Fibroblast of lung (primary cell): ENCODE results near the gene KIF1C. TPM values are rescaled to one million over a fixed set of nuclear protein-coding genes. Genes with fewer than 3 reads are reported as not detected.
A peak's percentile ranks its signal among the peaks of the same experiment; 100 is the strongest.

Experiments
- DNase-seq, 2 donors: peaks; one replicate each; pipeline versions ENCODE4 v3.0.0 to v3.0.0-alpha.2; 2010; ENCODE audit warnings: low read depth in 2 of 2
- H2AFZ ChIP-seq: 2 replicates; pipeline ENCODE4 v1.5.1; 2012; ENCODE audit warnings: low read length, control low read depth, inconsistent platforms
- H3K27ac ChIP-seq: 2 replicates; pipeline ENCODE4 v1.5.1; 2011; ENCODE audit warnings: low read length, control low read depth; ENCODE audit not compliant: insufficient read depth
- H3K27me3 ChIP-seq: 2 replicates; pipeline ENCODE4 v1.5.1; 2011; ENCODE audit warnings: mild to moderate bottlenecking, low read length; ENCODE audit not compliant: control insufficient read depth, insufficient read depth
- H3K36me3 ChIP-seq: 2 replicates; pipeline ENCODE4 v1.5.1; 2011; ENCODE audit warnings: low read length; ENCODE audit not compliant: control insufficient read depth, insufficient read depth
- H3K4me1 ChIP-seq: 2 replicates; pipeline ENCODE4 v1.5.1; 2011; ENCODE audit warnings: low read length; ENCODE audit not compliant: control insufficient read depth, insufficient read depth; ENCODE audit errors: extremely low read depth
- H3K4me2 ChIP-seq: 2 replicates; pipeline ENCODE4 v1.5.1; 2011; ENCODE audit warnings: low read length, control low read depth; ENCODE audit not compliant: insufficient read depth; ENCODE audit errors: extremely low read depth
- H3K4me3 ChIP-seq, 4 experiments: fragments of 200-600 bp in 1 of 4; sonication (generic) in 1 of 4; replicated peaks in 1 of 4; 2 replicates each; pipeline ENCODE4 v1.5.1; 2011 to 2016; ENCODE audit warnings: low read length in 4 of 4, low read depth in 3 of 4, mild to moderate bottlenecking in 3 of 4, control low read depth in 2 of 4, inconsistent platforms in 1 of 4, mixed read lengths in 1 of 4; ENCODE audit not compliant: insufficient read depth in 1 of 4; ENCODE audit errors: control extremely low read depth in 1 of 4
- H3K79me2 ChIP-seq: 2 replicates; pipeline ENCODE4 v1.5.1; 2012; ENCODE audit warnings: mild to moderate bottlenecking, low read length, inconsistent platforms; ENCODE audit not compliant: control insufficient read depth, insufficient read depth
- H3K9ac ChIP-seq: 2 replicates; pipeline ENCODE4 v1.5.1; 2011; ENCODE audit warnings: mild to moderate bottlenecking, low read length, control low read depth; ENCODE audit not compliant: insufficient read depth
- H3K9me3 ChIP-seq: 2 replicates; pipeline ENCODE4 v1.5.1; 2012; ENCODE audit warnings: low read depth, low read length; ENCODE audit not compliant: control insufficient read depth, insufficient read depth
- H4K20me1 ChIP-seq: 2 replicates; pipeline ENCODE4 v1.5.1; 2011; ENCODE audit warnings: low read length; ENCODE audit not compliant: control insufficient read depth, insufficient read depth; ENCODE audit errors: extremely low read depth
- EZH2 ChIP-seq: IDR thresholded peaks from 2 replicates; pipeline ENCODE4 v1.5.1; 2012; ENCODE audit warnings: low read length, control low read depth, mild to moderate bottlenecking; ENCODE audit errors: missing control alignments
- polyA plus RNA-seq, 2 donors: library from polyadenylated mRNA; depleted of rRNA in 1 of 2; stranded (reverse) in 1 of 2; unstranded in 1 of 2; fragments of >200 nt; gene quantifications; 2 replicates each; pipeline ENCODE4 v1.2.1, GENCODE V29; 2011 to 2012; ENCODE audit warnings: missing spikeins in 1 of 2
- total RNA-seq: library from RNA; depleted of rRNA; stranded (reverse); fragments of >200 nt; gene quantifications from 2 replicates; pipeline ENCODE4 v1.2.1, GENCODE V29; 2014
- TF ChIP-seq, protein P1 (sequence below), 2 donors: IDR thresholded peaks in 1 of 2; conservative IDR thresholded peaks in 1 of 2; 1 replicate in 1 of 2; 2 replicates in 1 of 2; pipeline ENCODE4 v1.5.1; 2011 to 2012; ENCODE audit warnings: low read length in 2 of 2, control low read depth in 1 of 2, inconsistent platforms in 1 of 2, low read depth in 1 of 2, mild to moderate bottlenecking in 1 of 2

Gene KIF1C
- total and polyA plus RNA-seq, 2 donors (not counting 1 experiment from before 2014, with no cell fraction given): 70.5 to 86.0 TPM

DNA sequence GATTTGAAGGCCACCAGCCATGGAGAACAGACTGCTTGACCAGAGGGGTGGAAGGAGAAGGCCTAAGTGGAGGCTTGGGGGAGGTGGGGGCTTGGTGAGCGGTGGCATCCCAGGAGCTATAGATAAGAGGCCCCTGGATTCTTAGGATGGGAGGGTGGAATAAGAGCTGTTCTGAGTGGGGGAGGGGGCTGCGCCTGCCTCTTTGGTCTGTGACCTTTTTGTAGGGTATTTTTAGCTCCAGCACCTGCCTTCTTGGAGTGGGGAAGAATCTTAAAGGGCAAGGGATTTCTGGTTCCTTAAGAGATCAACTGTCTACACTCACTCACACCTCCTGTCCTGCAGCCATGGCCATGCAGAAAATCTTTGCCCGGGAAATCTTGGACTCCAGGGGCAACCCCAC, 46.3 kb upstream of the KIF1C start:
- TF ChIP-seq EZH2: no peak
- TF ChIP-seq, protein P1, sequence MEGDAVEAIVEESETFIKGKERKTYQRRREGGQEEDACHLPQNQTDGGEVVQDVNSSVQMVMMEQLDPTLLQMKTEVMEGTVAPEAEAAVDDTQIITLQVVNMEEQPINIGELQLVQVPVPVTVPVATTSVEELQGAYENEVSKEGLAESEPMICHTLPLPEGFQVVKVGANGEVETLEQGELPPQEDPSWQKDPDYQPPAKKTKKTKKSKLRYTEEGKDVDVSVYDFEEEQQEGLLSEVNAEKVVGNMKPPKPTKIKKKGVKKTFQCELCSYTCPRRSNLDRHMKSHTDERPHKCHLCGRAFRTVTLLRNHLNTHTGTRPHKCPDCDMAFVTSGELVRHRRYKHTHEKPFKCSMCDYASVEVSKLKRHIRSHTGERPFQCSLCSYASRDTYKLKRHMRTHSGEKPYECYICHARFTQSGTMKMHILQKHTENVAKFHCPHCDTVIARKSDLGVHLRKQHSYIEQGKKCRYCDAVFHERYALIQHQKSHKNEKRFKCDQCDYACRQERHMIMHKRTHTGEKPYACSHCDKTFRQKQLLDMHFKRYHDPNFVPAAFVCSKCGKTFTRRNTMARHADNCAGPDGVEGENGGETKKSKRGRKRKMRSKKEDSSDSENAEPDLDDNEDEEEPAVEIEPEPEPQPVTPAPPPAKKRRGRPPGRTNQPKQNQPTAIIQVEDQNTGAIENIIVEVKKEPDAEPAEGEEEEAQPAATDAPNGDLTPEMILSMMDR (conservative IDR thresholded peaks at IDR 0.05 in 1 of 2, IDR thresholded peaks at IDR 0.05 in 1 of 2; ENCODE audit: low read depth in 1 of 2, low read length in 2 of 2): no peak
- peaks cover 18% of the 10 kb centered on the region for H3K79me2 ChIP-seq
- no peak for DNase-seq
- no peak overlapping the region for H3K4me3 ChIP-seq
- no peaks in the 10 kb centered on the region for H3K9me3 ChIP-seq
- peaks cover 15% of the 10 kb centered on the region for H3K4me1 ChIP-seq
- peaks cover 5% of the 10 kb centered on the region for H3K36me3 ChIP-seq
- H3K27ac ChIP-seq: no peak overlapping the region
- H3K27me3 ChIP-seq: no peaks in the 10 kb centered on the region
- H2AFZ ChIP-seq: no peak overlapping the region
- H3K4me2 ChIP-seq: no peak overlapping the region
- no peak overlapping the region for H3K9ac ChIP-seq
- H4K20me1 ChIP-seq: peaks cover 2% of the 10 kb centered on the region

DNA sequence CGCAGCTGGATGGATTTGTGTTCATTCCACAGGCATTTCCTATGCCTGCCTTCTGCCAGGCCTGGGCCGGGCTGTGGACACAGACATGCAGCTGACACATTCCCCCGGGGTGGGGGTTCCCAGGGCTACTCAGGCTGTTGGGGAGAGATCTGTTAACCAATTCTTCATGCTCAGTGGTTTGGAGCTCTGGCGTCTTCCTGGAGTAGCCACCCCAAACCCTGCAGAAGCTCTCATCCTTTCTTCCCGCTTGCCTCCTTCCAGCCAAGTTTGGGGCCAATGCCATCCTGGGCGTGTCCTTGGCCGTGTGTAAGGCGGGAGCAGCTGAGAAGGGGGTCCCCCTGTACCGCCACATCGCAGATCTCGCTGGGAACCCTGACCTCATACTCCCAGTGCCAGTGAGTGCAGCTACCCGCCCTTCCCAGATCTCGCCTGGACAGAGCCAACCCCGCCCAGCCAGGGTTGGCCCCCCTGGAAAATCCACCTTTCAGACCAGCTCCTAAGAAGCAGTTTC, 44.2 kb upstream of the KIF1C start:
- peak; percentile 56 to 78 for DNase-seq
- no peaks in the 10 kb centered on the region for H4K20me1 ChIP-seq
- no peaks in the 10 kb centered on the region for H3K9me3 ChIP-seq
- H3K27ac ChIP-seq: peak overlapping the region; percentile 42
- H3K9ac ChIP-seq: no peak overlapping the region
- peaks cover 15% of the 10 kb centered on the region for H3K4me1 ChIP-seq
- no peaks in the 10 kb centered on the region for H3K79me2 ChIP-seq
- H3K4me3 ChIP-seq: peak overlapping the region in 1 of 4 experiments; percentile 25
- TF ChIP-seq, protein P1 (conservative IDR thresholded peaks at IDR 0.05 in 1 of 2, IDR thresholded peaks at IDR 0.05 in 1 of 2; ENCODE audit: low read depth in 1 of 2, low read length in 2 of 2): no peak
- peak overlapping the region; percentile 57 for H3K4me2 ChIP-seq
- H3K36me3 ChIP-seq: peaks cover 1% of the 10 kb centered on the region
- H3K27me3 ChIP-seq: no peaks in the 10 kb centered on the region
- H2AFZ ChIP-seq: peak overlapping the region; percentile 36

DNA sequence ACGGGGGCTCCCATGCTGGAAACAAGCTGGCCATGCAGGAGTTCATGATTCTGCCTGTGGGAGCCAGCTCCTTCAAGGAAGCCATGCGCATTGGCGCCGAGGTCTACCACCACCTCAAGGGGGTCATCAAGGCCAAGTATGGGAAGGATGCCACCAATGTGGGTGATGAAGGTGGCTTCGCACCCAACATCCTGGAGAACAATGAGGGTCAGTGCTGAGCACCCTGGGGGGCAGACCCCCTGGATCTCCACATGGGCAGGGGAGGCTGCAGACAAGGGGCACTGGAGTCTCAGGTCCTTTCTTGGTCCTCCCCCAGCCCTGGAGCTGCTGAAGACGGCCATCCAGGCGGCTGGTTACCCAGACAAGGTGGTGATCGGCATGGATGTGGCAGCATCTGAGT, 42.7 kb upstream of the KIF1C start:
- H4K20me1 ChIP-seq: no peaks in the 10 kb centered on the region
- H3K4me1 ChIP-seq: peaks cover 13% of the 10 kb centered on the region
- DNase-seq: no peak
- peaks cover 7% of the 10 kb centered on the region for H3K36me3 ChIP-seq
- H3K4me3 ChIP-seq: no peak overlapping the region
- H3K79me2 ChIP-seq: no peaks in the 10 kb centered on the region
- no peaks in the 10 kb centered on the region for H3K27me3 ChIP-seq
- no peak overlapping the region for H2AFZ ChIP-seq
- no peak overlapping the region for H3K9ac ChIP-seq
- no peak for TF ChIP-seq EZH2
- TF ChIP-seq, protein P1 (conservative IDR thresholded peaks at IDR 0.05 in 1 of 2, IDR thresholded peaks at IDR 0.05 in 1 of 2; ENCODE audit: low read depth in 1 of 2, low read length in 2 of 2): no peak
- no peak overlapping the region for H3K4me2 ChIP-seq
- no peaks in the 10 kb centered on the region for H3K9me3 ChIP-seq
- H3K27ac ChIP-seq: no peak overlapping the region
